Keratinocyte (primary cell): ENCODE results near the gene EIF3B. TPM values are rescaled to one million over a fixed set of nuclear protein-coding genes. Genes with fewer than 3 reads are reported as not detected.

Source experiments
- DNase-seq: peaks from one replicate; pipeline ENCODE4 v3.0.0-alpha.2; 2011; ENCODE audit warnings: low read depth, missing footprints, low spot score
- FAIRE-seq: peaks from 2 replicates; lab custom pipeline; 2011; peaks lifted over from hg19 to GRCh38; lab: Jason Lieb, UNC
- H2AFZ ChIP-seq: 2 replicates; pipeline ENCODE4 v1.6.0; 2012; ENCODE audit warnings: low read length, control low read depth, inconsistent platforms; ENCODE audit not compliant: control insufficient read depth
- H3K27ac ChIP-seq: 2 replicates; pipeline ENCODE4 v1.5.1; 2011; ENCODE audit warnings: low read length; ENCODE audit not compliant: control insufficient read depth, insufficient read depth
- H3K27me3 ChIP-seq: 3 replicates; pipeline ENCODE4 v1.6.0; 2011; ENCODE audit warnings: low read length; ENCODE audit not compliant: control insufficient read depth, insufficient read depth; ENCODE audit errors: extremely low read depth
- H3K36me3 ChIP-seq, 2 experiments: 2 replicates in 1 of 2; 3 replicates in 1 of 2; pipeline ENCODE4 v1.5.1; 2011; ENCODE audit warnings: low read length in 2 of 2, mild to moderate bottlenecking in 1 of 2; ENCODE audit not compliant: control insufficient read depth in 2 of 2, insufficient read depth in 2 of 2; ENCODE audit errors: extremely low read depth in 1 of 2
- H3K4me1 ChIP-seq: 3 replicates; pipeline ENCODE4 v1.5.1; 2011; ENCODE audit warnings: low read length; ENCODE audit not compliant: control insufficient read depth, insufficient read depth; ENCODE audit errors: extremely low read depth
- H3K4me2 ChIP-seq: 3 replicates; pipeline ENCODE4 v1.6.0; 2011; ENCODE audit warnings: low read depth, low read length; ENCODE audit not compliant: control insufficient read depth, insufficient read depth; ENCODE audit errors: extremely low read depth
- H3K4me3 ChIP-seq, 3 experiments: fragments of 200-600 bp in 1 of 3; sonication (generic) in 1 of 3; 2 replicates in 2 of 3; 3 replicates in 1 of 3; pipeline ENCODE4 v1.5.1; 2011 to 2016; ENCODE audit warnings: low read length in 3 of 3, mild to moderate bottlenecking in 3 of 3, control low read depth in 2 of 3, inconsistent platforms in 1 of 3, low read depth in 1 of 3, mixed read lengths in 1 of 3, mixed run types in 1 of 3, moderate library complexity in 1 of 3; ENCODE audit not compliant: control insufficient read depth in 2 of 3, insufficient read depth in 2 of 3; ENCODE audit errors: extremely low read depth in 1 of 3
- H3K79me2 ChIP-seq: 2 replicates; pipeline ENCODE4 v1.6.0; 2012; ENCODE audit warnings: low read length; ENCODE audit not compliant: control insufficient read depth, insufficient read depth
- H3K9ac ChIP-seq: 3 replicates; pipeline ENCODE4 v1.6.0; 2011; ENCODE audit warnings: low read length; ENCODE audit not compliant: control insufficient read depth, insufficient read depth; ENCODE audit errors: extremely low read depth
- H3K9me1 ChIP-seq: 3 replicates; pipeline ENCODE4 v1.6.0; 2011; ENCODE audit warnings: low read length; ENCODE audit not compliant: control insufficient read depth, insufficient read depth; ENCODE audit errors: extremely low read depth
- H3K9me3 ChIP-seq: 2 replicates; pipeline ENCODE4 v1.5.1; 2012; ENCODE audit warnings: low read depth, low read length; ENCODE audit not compliant: control insufficient read depth
- H4K20me1 ChIP-seq: 3 replicates; pipeline ENCODE4 v1.6.0; 2011; ENCODE audit warnings: low read length; ENCODE audit not compliant: control insufficient read depth, insufficient read depth; ENCODE audit errors: extremely low read depth
- EZH2 ChIP-seq: IDR thresholded peaks from one replicate; pipeline ENCODE4 v1.6.1; 2012; ENCODE audit warnings: inconsistent platforms, mild to moderate bottlenecking, low read length, moderate library complexity
- dilution Hi-C: fragments of 300-500 bp; cut with MboI; formaldehyde crosslinking; loops from one replicate; pipeline ENCODE4 v1.7.0; 2020; ENCODE audit warnings: low sequenced_read_pairs; ENCODE audit not compliant: extremely low pct_ligation_motif_present
- polyA plus RNA-seq, 5 experiments: library from polyadenylated mRNA; depleted of rRNA in 3 of 5; stranded (reverse) in 3 of 5; stranded (forward) in 1 of 5; unstranded in 1 of 5; fragments of >200 nt; gene quantifications; 1 replicate in 1 of 5; 2 replicates in 3 of 5; 3 replicates in 1 of 5; pipeline versions ENCODE4 v1.2.1 to v1.2.3, GENCODE V29; 2011 to 2012; ENCODE audit warnings: missing spikeins in 2 of 5, low read depth in 1 of 5, low replicate concordance in 1 of 5
- TF ChIP-seq, protein P1 (sequence below), 3 experiments: IDR thresholded peaks in 1 of 3; conservative IDR thresholded peaks in 1 of 3; optimal IDR thresholded peaks in 1 of 3; 2 replicates in 2 of 3; 3 replicates in 1 of 3; pipeline versions ENCODE3 to v1.5.1; 2011; ENCODE audit warnings: low read length in 3 of 3, mild to moderate bottlenecking in 3 of 3, moderate library complexity in 2 of 3, control low read depth in 1 of 3, inconsistent platforms in 1 of 3; ENCODE audit not compliant: insufficient read depth in 2 of 3; ENCODE audit errors: extremely low read depth in 1 of 3

EIF3B gene
- polyA plus RNA-seq, 1 donor (not counting 4 experiments of a cell fraction or from before 2014, with no cell fraction given) = 169 TPM

DNA sequence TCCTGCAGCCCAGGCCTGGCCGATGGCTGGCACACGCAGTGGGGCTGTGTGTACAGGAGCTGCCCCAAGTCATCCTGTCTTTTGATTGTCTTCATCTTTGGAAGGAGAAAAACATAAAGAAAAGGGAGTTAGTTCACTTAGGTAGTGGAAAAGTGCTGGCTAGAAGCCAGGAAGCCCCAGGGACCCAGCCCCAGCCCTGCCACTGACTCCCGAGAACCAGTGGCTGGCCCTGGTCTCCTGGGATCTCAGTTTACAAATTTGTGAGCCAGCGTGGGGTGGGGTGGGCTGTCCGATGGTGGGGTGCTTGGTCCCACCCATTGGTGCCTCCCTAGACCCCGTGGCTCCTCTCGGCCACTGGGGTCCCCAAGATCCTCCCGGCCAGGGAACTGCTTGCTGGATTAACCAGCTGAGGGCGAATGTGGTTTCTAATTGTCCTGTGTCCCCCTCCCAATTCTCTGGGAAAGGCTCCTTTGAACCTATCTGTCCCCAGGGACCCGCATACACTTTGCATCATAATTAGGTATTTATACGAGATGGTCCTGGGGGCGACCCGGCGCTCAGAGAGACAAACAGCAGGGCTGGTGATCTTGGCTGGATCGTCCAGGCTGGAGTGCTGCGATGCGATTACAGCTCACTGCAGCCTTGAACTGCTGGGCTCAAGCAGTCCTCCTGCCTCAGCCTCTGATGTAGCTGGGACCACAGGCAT, 32.5 kb downstream of the EIF3B start:
- dilution Hi-C loops = no loop called here
- no peaks in the 10 kb centered on the region for H3K9me1 ChIP-seq
- H3K79me2 ChIP-seq = no peaks in the 10 kb centered on the region
- H3K4me1 ChIP-seq = no peaks in the 10 kb centered on the region
- no peaks in the 10 kb centered on the region for H3K9me3 ChIP-seq
- no peaks in the 10 kb centered on the region for H4K20me1 ChIP-seq
- H3K4me2 ChIP-seq = no peak overlapping the region
- no peak overlapping the region for H2AFZ ChIP-seq
- H3K27me3 ChIP-seq = no peaks in the 10 kb centered on the region
- FAIRE-seq (no peak), DNase-seq (no peak)
- H3K9ac ChIP-seq = no peak overlapping the region
- H3K4me3 ChIP-seq = no peak overlapping the region
- peaks cover 3 to 11% of the 10 kb centered on the region in 2 experiments for H3K36me3 ChIP-seq
- no peak overlapping the region for H3K27ac ChIP-seq
- TF ChIP-seq EZH2 = no peak
- TF ChIP-seq, protein P1, sequence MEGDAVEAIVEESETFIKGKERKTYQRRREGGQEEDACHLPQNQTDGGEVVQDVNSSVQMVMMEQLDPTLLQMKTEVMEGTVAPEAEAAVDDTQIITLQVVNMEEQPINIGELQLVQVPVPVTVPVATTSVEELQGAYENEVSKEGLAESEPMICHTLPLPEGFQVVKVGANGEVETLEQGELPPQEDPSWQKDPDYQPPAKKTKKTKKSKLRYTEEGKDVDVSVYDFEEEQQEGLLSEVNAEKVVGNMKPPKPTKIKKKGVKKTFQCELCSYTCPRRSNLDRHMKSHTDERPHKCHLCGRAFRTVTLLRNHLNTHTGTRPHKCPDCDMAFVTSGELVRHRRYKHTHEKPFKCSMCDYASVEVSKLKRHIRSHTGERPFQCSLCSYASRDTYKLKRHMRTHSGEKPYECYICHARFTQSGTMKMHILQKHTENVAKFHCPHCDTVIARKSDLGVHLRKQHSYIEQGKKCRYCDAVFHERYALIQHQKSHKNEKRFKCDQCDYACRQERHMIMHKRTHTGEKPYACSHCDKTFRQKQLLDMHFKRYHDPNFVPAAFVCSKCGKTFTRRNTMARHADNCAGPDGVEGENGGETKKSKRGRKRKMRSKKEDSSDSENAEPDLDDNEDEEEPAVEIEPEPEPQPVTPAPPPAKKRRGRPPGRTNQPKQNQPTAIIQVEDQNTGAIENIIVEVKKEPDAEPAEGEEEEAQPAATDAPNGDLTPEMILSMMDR (optimal IDR thresholded peaks at IDR 0.05 in 1 of 3, IDR thresholded peaks at IDR 0.05 in 1 of 3, conservative IDR thresholded peaks at IDR 0.05 in 1 of 3; ENCODE audit: extremely low read depth in 1 of 3, insufficient read depth in 2 of 3, low read length in 3 of 3) = no peak

GRCh38 chr7:2387897-2388636, 33.4 kb downstream of the EIF3B start:
- Histone ChIP-seq H2AFZ (no peak overlapping the region), H4K20me1 (no peaks in the 10 kb centered on the region), H3K27ac (no peak overlapping the region), H3K9me1 (no peaks in the 10 kb centered on the region), H3K9me3 (no peaks in the 10 kb centered on the region), H3K4me3 (no peak overlapping the region), H3K27me3 (no peaks in the 10 kb centered on the region), H3K4me2 (no peak overlapping the region), H3K9ac (no peak overlapping the region), H3K79me2 (no peaks in the 10 kb centered on the region), H3K36me3 (peaks cover 0 to 10% of the 10 kb centered on the region in 2 experiments), H3K4me1 (no peaks in the 10 kb centered on the region)
- dilution Hi-C loops = no loop called here
- DNase-seq (no peak), FAIRE-seq (no peak)
- TF ChIP-seq EZH2 = no peak
- TF ChIP-seq, protein P1 (optimal IDR thresholded peaks at IDR 0.05 in 1 of 3, IDR thresholded peaks at IDR 0.05 in 1 of 3, conservative IDR thresholded peaks at IDR 0.05 in 1 of 3; ENCODE audit: extremely low read depth in 1 of 3, insufficient read depth in 2 of 3, low read length in 3 of 3) = no peak
